ENCODE results near the gene MARK4.

GRCh38 chr19:45303269-45304060 is 52.4 kb downstream of the MARK4 start:
- TF ChIP-seq EZH2 (IDR thresholded peaks at IDR 0.05; ENCODE audit: insufficient read depth, poor library complexity, severe bottlenecking) (no peak), EZH2phosphoT487 (IDR thresholded peaks at IDR 0.05; ENCODE audit: insufficient read depth, low read depth) (no peak)

All from GM23248 (cell line).